GM12878 (cell line): Measurements from ENCODE around the gene C19orf47. TPM values are rescaled to one million over a fixed set of nuclear protein-coding genes. Genes with fewer than 3 reads are reported as not detected.

Experiments used
- ATAC-seq: fragments of 200-7000 bp; cut with Tn5 transposase; 3 replicates; pipeline ENCODE4 v1.9.1; 2020; ENCODE audit warnings: mild to moderate bottlenecking, moderate library complexity
- BruUV-seq: library from RNA; stranded (reverse); fragments of 400-500 nt; replicated peaks from 2 replicates; lab custom pipeline; 2021; lab: Mats Ljungman, UMichigan
- CTCF ChIA-PET: fragments of 300-600 bp; sonication (Branson Sonifier 250); formaldehyde crosslinking; extraction: SDS; loops from one replicate; lab custom pipeline; 2021; ENCODE audit warnings: inconsistent platforms; lab: Yijun Ruan, JAX
- POLR2A ChIA-PET: fragments of 350-600 bp; formaldehyde crosslinking; extraction: SDS; loops from one replicate; lab custom pipeline; 2021; ENCODE audit warnings: inconsistent platforms; lab: Charles Lee
- RAD21 ChIA-PET: fragments of 300-600 bp; sonication (Branson Sonifier 250); formaldehyde crosslinking; loops from one replicate; lab custom pipeline; 2023; ENCODE audit warnings: antibody characterized with exemption; ENCODE audit not compliant: unreplicated experiment; lab: Charles Lee
- SMC1A ChIA-PET: fragments of 300-600 bp; sonication (Branson Sonifier 250); formaldehyde crosslinking; loops from one replicate; lab custom pipeline; 2023; ENCODE audit not compliant: unreplicated experiment, uncharacterized antibody; lab: Charles Lee
- DNase-seq: peaks from one replicate; pipeline ENCODE4 v3.0.0-alpha.2; 2011; ENCODE audit warnings: low read depth, low spot score
- FAIRE-seq: peaks from 3 replicates; lab custom pipeline; 2011; peaks lifted over from hg19 to GRCh38; lab: Jason Lieb, UNC
- H2AFZ ChIP-seq: 2 replicates; pipeline ENCODE4 v1.6.0; 2011; ENCODE audit warnings: low read depth, low read length, control low read depth; ENCODE audit not compliant: control insufficient read depth
- H3K27ac ChIP-seq: 2 replicates; pipeline ENCODE4 v1.5.1; 2011; ENCODE audit warnings: control low read depth; ENCODE audit not compliant: control insufficient read depth, insufficient read depth
- H3K27me3 ChIP-seq, 2 experiments: replicated peaks in 1 of 2; 2 replicates each; pipeline versions ENCODE4 v1.6.0 to v1.6.1; 2011; ENCODE audit warnings: low read length in 1 of 2; ENCODE audit not compliant: control insufficient read depth in 2 of 2, insufficient read depth in 2 of 2
- H3K36me3 ChIP-seq, 2 experiments: 2 replicates each; pipeline ENCODE4 v1.5.1; 2011; ENCODE audit warnings: low read length in 1 of 2; ENCODE audit not compliant: control insufficient read depth in 2 of 2, insufficient read depth in 2 of 2
- H3K4me1 ChIP-seq: 2 replicates; pipeline ENCODE4 v1.6.1; 2011; ENCODE audit warnings: mild to moderate bottlenecking, low read length, moderate library complexity, mixed read lengths; ENCODE audit not compliant: control insufficient read depth, insufficient read depth
- H3K4me2 ChIP-seq: 2 replicates; pipeline ENCODE4 v1.6.0; 2011; ENCODE audit warnings: control low read depth; ENCODE audit not compliant: control insufficient read depth, insufficient read depth
- H3K4me3 ChIP-seq: fragments of 200-600 bp; sonication (generic); 2 replicates; pipeline ENCODE4 v1.5.1; 2016
- H3K79me2 ChIP-seq: 2 replicates; pipeline ENCODE4 v1.6.0; 2011; ENCODE audit warnings: low read length; ENCODE audit not compliant: control insufficient read depth, insufficient read depth
- H3K9ac ChIP-seq: 2 replicates; pipeline ENCODE4 v1.8.0; 2011; ENCODE audit warnings: low read length, control low read depth, mixed read lengths; ENCODE audit not compliant: control insufficient read depth, insufficient read depth
- H3K9me3 ChIP-seq: replicated peaks from 3 replicates; pipeline ENCODE4 v1.5.1; 2011; ENCODE audit warnings: mild to moderate bottlenecking, low read length; ENCODE audit not compliant: control insufficient read depth, insufficient read depth
- H4K20me1 ChIP-seq: 2 replicates; pipeline ENCODE4 v1.6.0; 2011; ENCODE audit not compliant: control insufficient read depth, insufficient read depth
- ATF7 ChIP-seq: fragments of 450-650 bp; IDR thresholded peaks from 2 replicates; pipeline ENCODE4 v1.6.1; 2016; ENCODE audit warnings: low read depth, mild to moderate bottlenecking
- CREM ChIP-seq: IDR thresholded peaks from 2 replicates; pipeline ENCODE4 v1.6.1; 2014; ENCODE audit warnings: antibody characterized with exemption, low read depth
- HDGF ChIP-seq: fragments of 450-650 bp; IDR thresholded peaks from 2 replicates; pipeline ENCODE4 v1.6.1; 2016; ENCODE audit warnings: antibody characterized with exemption
- MLLT1 ChIP-seq: fragments of 450-650 bp; IDR thresholded peaks from 2 replicates; pipeline ENCODE4 v1.6.1; 2016; ENCODE audit warnings: mild to moderate bottlenecking
- MTA2 ChIP-seq: fragments of 450-650 bp; IDR thresholded peaks from 2 replicates; pipeline ENCODE4 v1.6.1; 2016; ENCODE audit warnings: low read depth, mild to moderate bottlenecking, moderate library complexity
- RAD51 ChIP-seq: fragments of 450-650 bp; IDR thresholded peaks from 2 replicates; pipeline ENCODE4 v1.6.1; 2016; ENCODE audit warnings: moderate library complexity, mild to moderate bottlenecking, inconsistent platforms
- SP1 ChIP-seq: IDR thresholded peaks from one replicate; pipeline ENCODE4 v1.6.1; 2011; ENCODE audit warnings: low read depth, low read length
- ZBTB4 ChIP-seq: fragments of 450-650 bp; formaldehyde crosslinking; IDR thresholded peaks from 2 replicates; pipeline ENCODE4 v1.4.0; 2022; ENCODE audit warnings: mild to moderate bottlenecking, moderate library complexity
- WGBS: methylation state at CpG from one replicate; pipeline ENCODE4 v1.1.6; 2016; ENCODE audit warnings: low lambda C conversion rate; ENCODE audit not compliant: insufficient replicate concordance, insufficient coverage; ENCODE audit errors: missing lambda C conversion rate; 5-methylcytosine and 5-hydroxymethylcytosine counted together
- in situ Hi-C: fragments of 300-500 bp; cut with MboI; formaldehyde crosslinking; loops from 9 replicates; pipeline ENCODE4 v1.14.3; 2018; ENCODE audit warnings: mixed read lengths
- intact Hi-C: fragments of 100-400 bp; cut with micrococcal nuclease; formaldehyde crosslinking; loops from one replicate; pipeline ENCODE4 v1.14.2; 2022; ENCODE audit not compliant: unreplicated experiment
- polyA plus RNA-seq, 11 experiments: library from polyadenylated mRNA; depleted of rRNA in 4 of 11; unstranded in 6 of 11; stranded (reverse) in 5 of 11; fragments of >200 nt; fragmentation: Nextera tagmentation in 4 of 11; fragmentation: Illumina TruSeq in 1 of 11; extraction: Ambion mirVana in 4 of 11; extraction: Trizol in 1 of 11; gene quantifications; 1 replicate in 1 of 11; 2 replicates in 10 of 11; pipeline versions ENCODE4 v1.2.1 to v1.2.3, GENCODE V29; 2011 to 2016; ENCODE audit warnings: inconsistent platforms in 2 of 11, missing spikeins in 2 of 11, low read depth in 1 of 11
- total RNA-seq, 4 experiments: library from RNA; depleted of rRNA in 3 of 4; stranded (reverse); fragments of >200 nt in 3 of 4; fragmentation: Illumina TruSeq in 1 of 4; extraction: Trizol in 1 of 4; gene quantifications; 2 replicates each; pipeline versions ENCODE4 v1.2.1 to v1.2.3, GENCODE V29; 2013 to 2021

The C19orf47 gene
- total and polyA plus RNA-seq, 10 of the 15 experiments (the other 5 are each of a cell fraction or from before 2014, with no cell fraction given), result 0.11 to 29.1 (median 20.2) TPM

GRCh38 chr19:40355975-40356680 is 7.9 kb upstream of the C19orf47 start (continued):
- TF ChIP-seq ZBTB4, result no peak
- TF ChIP-seq, all 136 proteins: peak for 42

- WGBS, result 10% methylated on average over 17 of the region's 17 CpGs
- Histone ChIP-seq H3K27ac (peak overlapping the region; percentile 30), H3K4me2 (peak overlapping the region; percentile 67), H3K79me2 (peaks cover 23% of the 10 kb centered on the region), H3K9me3 (no peaks in the 10 kb centered on the region), H3K4me1 (peaks cover 7% of the 10 kb centered on the region; the same call in 1 of the 2 replicates), H3K4me3 (peak overlapping the region; percentile 85), H3K36me3 (no peaks in the 10 kb centered on the region), H3K27me3 (no peaks in the 10 kb centered on the region), H3K9ac (peak overlapping the region; percentile 63), H4K20me1 (no peaks in the 10 kb centered on the region), H2AFZ (peak overlapping the region; percentile 75)
- no peak for ATAC-seq
- ChIA-PET CTCF (interaction anchor here (1.0 to 1.8 kb wide), 4 partner anchors 63 to 255 kb away, joined by 3 to 6 read pairs (median 3); no protein-coding TSS in a partner anchor), RAD21 (interaction anchor here (0.7 to 2.2 kb wide), 8 partner anchors 10 to 116 kb away, joined by 3 to 8 read pairs (median 4); partner anchors contain the start of gene BLVRB), POLR2A (interaction anchor here (0.6 to 1.5 kb wide), 7 partner anchors 72 to 429 kb away, joined by 3 to 8 read pairs (median 5); partner anchors contain the start of genes RAB4B, SERTAD1 and SERTAD3), SMC1A (interaction anchor here (0.7 to 1.0 kb wide), 2 partner anchors 72 to 115 kb away, joined by 3 to 5 read pairs; no protein-coding TSS in a partner anchor)
- BruUV-seq, result TSS peak; percentile 85
- no peak for DNase-seq
- TF ChIP-seq MTA2, result peak; percentile 12; the same call in 1 of the 2 replicates
- no peak for TF ChIP-seq HDGF
- TF ChIP-seq MLLT1, result 0 out of 2 replicates have a peak, but pooled peaks have one; percentile 72
- no peak for TF ChIP-seq RAD51
- TF ChIP-seq ATF7, result peak; percentile 90
- TF ChIP-seq SP1, result no peak
- TF ChIP-seq CREM, result 0 out of 2 replicates have a peak, but pooled peaks have one; percentile 50
- in situ Hi-C loops, result no loop called here
- intact Hi-C loops, result no loop called here
- FAIRE-seq, result no peak
Measured at GRCh38 chr19:40348961-40349507, 837 bp upstream of the C19orf47 start.
